Stomach (tissue), 9 donors: ENCODE data around the gene PRKCH. TPM values are rescaled to one million over a fixed set of nuclear protein-coding genes. Genes with fewer than 3 reads are reported as not detected.

Experiments used
- DNase-seq, 2 donors: peaks; one replicate each; pipeline versions ENCODE4 v3.0.0 to v3.0.0-alpha.2; 2013 to 2019
- H3K27ac ChIP-seq, 5 donors: fragments of 200-600 bp in 4 of 5; sonication (generic) in 4 of 5; one replicate each; pipeline ENCODE4 v1.5.1; 2013 to 2019; ENCODE audit warnings: mild to moderate bottlenecking in 1 of 5, moderate library complexity in 1 of 5
- H3K27me3 ChIP-seq, 3 donors: fragments of 200-600 bp; sonication (generic); one replicate each; pipeline ENCODE4 v1.5.1; 2017 to 2019; ENCODE audit warnings: mixed run types in 1 of 3
- H3K36me3 ChIP-seq, 4 donors: fragments of 200-600 bp; sonication (generic); 1 replicate in 3 of 4; 2 replicates in 1 of 4; pipeline ENCODE4 v1.5.1; 2016 to 2019
- H3K4me1 ChIP-seq, 4 donors: fragments of 200-600 bp; sonication (generic); one replicate each; pipeline ENCODE4 v1.5.1; 2016 to 2019
- H3K4me3 ChIP-seq, 4 donors: fragments of 200-600 bp; sonication (generic) in 3 of 4; one replicate each; pipeline ENCODE4 v1.5.1; 2016 to 2019; ENCODE audit warnings: mild to moderate bottlenecking in 1 of 4
- H3K9me3 ChIP-seq, 4 donors: fragments of 200-600 bp; sonication (generic); one replicate each; pipeline ENCODE4 v1.5.1; 2016 to 2019
- CTCF ChIP-seq, 7 experiments: fragments of 450-650 bp in 4 of 7; fragments of 200-600 bp in 3 of 7; sonication (generic) in 3 of 7; IDR thresholded peaks; one replicate each; pipeline ENCODE4 v1.5.1; 2016 to 2019; ENCODE audit warnings: antibody characterized with exemption in 7 of 7, control low read depth in 2 of 7, mild to moderate bottlenecking in 1 of 7
- EP300 ChIP-seq: sonication (generic); formaldehyde crosslinking; IDR thresholded peaks from one replicate; pipeline ENCODE4 v1.6.1; 2017; ENCODE audit warnings: antibody characterized with exemption
- POLR2A ChIP-seq, 4 donors: fragments of 450-650 bp; IDR thresholded peaks; one replicate each; pipeline ENCODE4 v1.6.1; 2016; ENCODE audit warnings: antibody characterized with exemption in 4 of 4, control low read depth in 2 of 4, mild to moderate bottlenecking in 1 of 4, moderate library complexity in 1 of 4
- POLR2AphosphoS5 ChIP-seq, 3 donors: sonication (generic); formaldehyde crosslinking; IDR thresholded peaks; one replicate each; pipeline ENCODE4 v1.6.1; 2016; ENCODE audit warnings: antibody characterized with exemption in 3 of 3
- WGBS, 5 donors: extraction: QIAGEN DNeasy Blood & Tissue Kit in 3 of 5; methylation state at CpG; one replicate each; pipeline versions ENCODE4 v1.1.5 to v1.1.7; 2013 to 2018; 5-methylcytosine and 5-hydroxymethylcytosine counted together
- intact Hi-C: fragments of 100-400 bp; cut with DNase I; formaldehyde crosslinking; loops from one replicate; pipeline ENCODE4 v1.15.1; 2023; ENCODE audit warnings: low total_unique reads
- polyA plus RNA-seq, 3 donors: library from polyadenylated mRNA; stranded (reverse); fragments of 200-250 nt; gene quantifications; one replicate each; pipeline ENCODE4 v1.2.3, GENCODE V29; 2013
- total RNA-seq, 5 donors: library from RNA; depleted of rRNA; stranded (reverse); fragments of >200 nt; gene quantifications; one replicate each; pipeline versions ENCODE4 v1.1.0 to v1.2.3, GENCODE V29; 2014 to 2016
- donor health status: healthy with polysubstance abuse.
- donor health status: Bipolar disorder and iron deficiency.
- donor health status: healthy.

The PRKCH gene
- total and polyA plus RNA-seq, 8 donors = 5.5 to 84.0 (median 14.7) TPM

- WGBS, 5 donors = 86 to 91% (median 88%) methylated on average over 7 of the region's 7 CpGs
- DNase-seq = no peak
- H3K36me3 ChIP-seq = peaks cover 0 to 4% (median 0%) of the 10 kb centered on the region in 4 donors
- intact Hi-C loops = no loop called here
- H3K27me3 ChIP-seq = no peaks in the 10 kb centered on the region
- H3K4me1 ChIP-seq = peaks cover 8 to 39% (median 18%) of the 10 kb centered on the region in 4 donors
- H3K27ac ChIP-seq = peak overlapping the region in 2 of 5 donors; percentile 24 to 27
- H3K4me3 ChIP-seq = no peak overlapping the region
- TF ChIP-seq EP300 = no peak
- TF ChIP-seq CTCF (IDR thresholded peaks at IDR 0.05) = no peak
- TF ChIP-seq POLR2A (IDR thresholded peaks at IDR 0.05) = no peak
- no peak for TF ChIP-seq POLR2AphosphoS5 (IDR thresholded peaks at IDR 0.05)
- H3K9me3 ChIP-seq = no peaks in the 10 kb centered on the region
These were observed 162.1 kb downstream of the PRKCH start for GRCh38 chr14:61483476-61483875.

- no peaks in the 10 kb centered on the region for H3K27me3 ChIP-seq
- intact Hi-C loops = no loop called here
- no peak for DNase-seq
- no peaks in the 10 kb centered on the region for H3K9me3 ChIP-seq
- no peak overlapping the region for H3K4me3 ChIP-seq
- peaks cover 0 to 4% (median 0%) of the 10 kb centered on the region in 4 donors for H3K36me3 ChIP-seq
- peaks cover 5 to 39% (median 17%) of the 10 kb centered on the region in 4 donors for H3K4me1 ChIP-seq
- WGBS, 5 donors = 90 to 94% (median 93%) methylated on average over 9 of the region's 9 CpGs
- TF ChIP-seq POLR2AphosphoS5 (IDR thresholded peaks at IDR 0.05) = no peak
- TF ChIP-seq CTCF (IDR thresholded peaks at IDR 0.05) = no peak
- peak overlapping the region in 1 of 5 donors; percentile 24 for H3K27ac ChIP-seq
These were observed 162.7 kb downstream of the PRKCH start for GRCh38 chr14:61484031-61484430.

GRCh38 chr14:61484826-61485584 is 163.6 kb downstream of the PRKCH start:
- H3K36me3 ChIP-seq = peaks cover 0 to 4% (median 0%) of the 10 kb centered on the region in 4 donors
- TF ChIP-seq POLR2A (IDR thresholded peaks at IDR 0.05) (no peak), POLR2AphosphoS5 (IDR thresholded peaks at IDR 0.05) (no peak), CTCF (IDR thresholded peaks at IDR 0.05) (no peak), EP300 (no peak)
- H3K9me3 ChIP-seq = no peaks in the 10 kb centered on the region
- 81 to 90% (median 86%) methylated on average over 8 of the region's 8 CpGs for WGBS, 5 donors
- H3K4me3 ChIP-seq = no peak overlapping the region
- no peaks in the 10 kb centered on the region for H3K27me3 ChIP-seq
- peaks cover 5 to 39% (median 12%) of the 10 kb centered on the region in 4 donors for H3K4me1 ChIP-seq
- DNase-seq = no peak
- intact Hi-C loops = no loop called here
- peak overlapping the region in 4 of 5 donors; percentile 29 to 66 (median 48) for H3K27ac ChIP-seq

GRCh38 chr14:61485661-61486060 is 164.3 kb downstream of the PRKCH start:
- TF ChIP-seq EP300 (no peak), POLR2AphosphoS5 (IDR thresholded peaks at IDR 0.05) (no peak), CTCF (IDR thresholded peaks at IDR 0.05) (no peak), POLR2A (IDR thresholded peaks at IDR 0.05) (no peak)
- Histone ChIP-seq H3K27me3 (no peaks in the 10 kb centered on the region), H3K9me3 (no peaks in the 10 kb centered on the region), H3K4me3 (no peak overlapping the region), H3K27ac (peak overlapping the region in 4 of 5 donors; percentile 29 to 66 (median 48)), H3K36me3 (peaks cover 0 to 4% (median 0%) of the 10 kb centered on the region in 4 donors), H3K4me1 (peaks cover 1 to 39% (median 9%) of the 10 kb centered on the region in 4 donors)
- intact Hi-C loops = no loop called here
- no peak for DNase-seq
- 73 to 93% (median 82%) methylated on average over 4 of the region's 4 CpGs for WGBS, 5 donors
